GM21526 (cell line): ENCODE data around the gene CDC14B.

Experiments used
- ATAC-seq: cut with Tn5 transposase; IDR thresholded peaks from one replicate; pipeline ENCODE4 v1.9.1; 2021; ENCODE audit warnings: moderate library complexity; ENCODE audit not compliant: unreplicated experiment, low FRiP score

Gene CDC14B

DNA sequence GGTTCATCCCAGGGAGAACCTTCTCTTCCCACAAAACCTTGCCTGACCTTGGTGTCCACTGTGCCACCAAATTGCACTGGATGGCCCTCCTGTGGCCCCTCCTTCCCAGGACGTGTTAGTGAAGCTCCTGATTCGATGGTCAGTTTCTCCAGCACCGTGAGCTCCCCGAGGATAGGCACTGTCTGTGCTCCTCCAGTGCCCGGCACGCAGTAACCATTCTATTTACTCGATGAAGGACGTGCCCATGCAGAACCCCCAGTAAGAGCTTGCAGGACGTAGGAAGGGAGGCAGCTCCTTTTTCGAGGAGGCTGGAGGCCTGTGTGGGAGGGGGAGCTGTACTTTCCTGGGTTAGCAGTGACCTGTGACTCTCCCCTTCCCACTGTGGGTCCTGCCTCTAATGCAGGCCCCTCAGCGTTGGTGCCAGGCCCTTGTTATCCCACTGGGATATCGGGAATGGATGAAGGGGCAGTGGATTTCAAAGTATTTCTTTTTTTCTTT is 130.1 kb downstream of the CDC14B start:
- ATAC-seq = no peak

DNA sequence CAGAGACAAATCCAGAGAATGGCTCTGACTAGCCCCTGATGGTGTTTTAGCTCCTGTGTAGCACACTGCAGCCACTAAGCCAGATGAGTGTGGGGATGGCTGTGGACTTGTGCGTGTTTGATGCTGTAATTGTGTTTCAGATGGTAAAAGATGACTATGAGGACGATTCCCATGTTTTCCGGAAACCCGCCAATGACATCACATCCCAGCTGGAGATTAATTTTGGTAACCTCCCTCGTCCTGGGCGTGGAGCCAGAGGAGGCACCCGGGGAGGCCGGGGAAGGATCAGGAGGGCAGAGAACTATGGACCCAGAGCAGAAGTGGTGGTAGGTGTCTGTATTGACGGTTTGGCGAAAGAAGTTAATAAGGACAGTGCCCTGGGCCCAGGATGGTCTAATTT is 131.7 kb downstream of the CDC14B start:
- no peak for ATAC-seq

DNA sequence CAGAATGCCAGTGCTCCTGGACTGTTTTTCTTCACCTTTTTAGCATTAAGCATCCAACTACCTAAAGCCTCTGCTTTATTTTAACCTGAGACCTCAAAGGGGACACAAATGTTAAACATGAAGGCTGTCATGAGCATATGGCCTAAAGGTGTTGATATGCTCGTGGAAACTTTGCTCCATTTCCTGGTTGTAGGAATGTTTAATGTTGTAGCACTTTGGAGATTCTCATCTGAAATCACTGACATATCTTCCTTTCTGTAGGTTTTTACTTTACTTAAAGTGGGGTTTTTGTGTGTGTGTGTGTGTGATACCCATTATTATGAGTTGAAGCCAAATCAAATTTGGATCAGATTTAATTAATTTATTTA is 132.6 kb downstream of the CDC14B start:
- no peak for ATAC-seq

DNA sequence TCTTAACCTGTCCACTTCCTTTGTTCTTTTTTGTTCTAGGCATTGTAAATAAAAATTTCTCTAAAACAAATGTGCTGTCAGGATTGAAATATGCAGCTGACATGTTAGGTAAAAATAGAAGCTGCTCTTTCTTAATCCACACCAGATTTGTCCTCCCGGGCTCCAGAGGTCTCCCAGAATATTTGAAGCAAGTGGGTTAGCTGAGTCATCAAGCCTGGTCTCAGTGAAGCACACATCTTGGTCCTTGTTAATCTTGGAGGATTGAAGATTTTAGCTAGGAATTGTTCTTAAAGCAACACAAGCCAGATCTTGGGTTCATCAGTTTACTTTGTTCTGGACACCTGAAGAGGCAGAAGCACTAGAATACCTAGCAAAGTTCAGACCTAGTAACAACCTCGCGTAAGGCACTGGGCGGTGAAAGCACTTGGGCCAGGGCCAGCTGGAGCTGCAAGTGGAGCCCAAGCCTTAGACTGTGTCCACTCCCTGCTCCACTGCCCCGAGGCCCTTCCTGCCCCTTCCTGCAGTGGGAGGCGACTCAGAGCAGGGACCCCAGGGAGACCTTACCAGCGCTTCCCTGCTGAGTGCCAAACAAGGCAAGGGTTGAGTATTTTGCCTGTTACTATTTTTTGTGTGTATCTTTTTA is 133.1 kb downstream of the CDC14B start:
- no peak for ATAC-seq

GRCh38 chr9:96485280-96485679 is 134.4 kb downstream of the CDC14B start:
- ATAC-seq = no peak

DNA sequence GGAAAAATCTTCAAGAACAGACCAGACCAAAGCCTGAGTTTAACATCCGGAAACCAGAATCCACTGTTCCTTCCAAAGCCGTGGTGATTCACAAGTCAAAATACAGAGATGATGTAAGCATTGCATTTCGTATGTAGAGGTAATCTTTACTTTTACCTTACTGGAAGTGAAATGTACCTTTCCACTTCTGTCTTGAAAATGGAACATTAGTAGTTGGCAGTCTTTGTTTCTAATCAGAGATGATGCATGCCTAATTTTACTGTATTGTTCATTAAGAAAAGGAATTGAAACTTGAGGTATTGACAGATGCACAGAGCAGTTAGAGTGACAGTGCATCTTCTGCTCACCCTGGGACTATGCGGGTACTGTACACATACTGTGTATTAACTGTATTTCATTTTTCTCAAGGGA is 135.1 kb downstream of the CDC14B start:
- ATAC-seq = peak; percentile 86

GRCh38 chr9:96483733-96484390 is 135.8 kb downstream of the CDC14B start:
- no peak for ATAC-seq

DNA sequence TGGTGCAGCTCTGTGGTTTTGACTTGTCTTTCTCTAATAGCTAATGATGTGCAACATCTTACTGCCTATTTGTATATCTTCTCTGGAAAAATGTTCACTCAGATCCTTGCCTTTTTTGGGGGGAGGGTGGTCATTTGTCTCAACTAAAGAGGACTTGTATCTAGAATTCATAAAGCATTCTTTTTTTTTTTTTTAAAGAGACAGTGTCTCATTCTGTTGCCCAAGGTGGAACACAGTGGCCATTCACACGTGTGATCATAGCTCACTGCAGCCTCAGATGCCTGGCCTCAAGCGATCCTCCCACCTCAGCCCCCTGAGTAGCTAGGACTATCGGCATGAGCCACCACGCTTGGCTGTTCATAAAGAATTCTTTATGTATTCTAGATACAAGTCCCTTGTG is 136.4 kb downstream of the CDC14B start:
- ATAC-seq = no peak

- ATAC-seq = no peak
Observed at GRCh38 chr9:96482476-96482875, 137.2 kb downstream of the CDC14B start.

- no peak for ATAC-seq
Observed at GRCh38 chr9:96480736-96481135, 138.9 kb downstream of the CDC14B start.

GRCh38 chr9:96478829-96479371 is 140.7 kb downstream of the CDC14B start:
- ATAC-seq = peak; percentile 66

DNA sequence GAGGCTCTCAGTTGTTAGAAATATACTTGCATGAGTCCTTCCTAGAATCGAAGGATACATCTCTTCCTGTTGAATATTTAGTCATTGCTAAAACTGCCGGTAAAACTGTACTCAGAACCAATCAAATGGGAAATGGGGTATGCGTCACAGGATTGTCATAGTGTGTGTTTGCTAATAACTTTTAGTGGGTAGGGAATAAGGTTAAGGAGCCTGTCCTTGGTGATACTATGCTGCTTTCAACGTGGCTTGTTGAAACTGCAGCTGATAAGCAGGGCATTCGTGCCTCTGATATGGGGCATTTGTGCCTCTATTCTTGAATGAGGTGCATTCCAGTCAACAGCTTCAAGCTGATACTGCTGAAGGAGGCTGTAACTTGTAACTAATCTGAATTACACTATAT is 143.1 kb downstream of the CDC14B start:
- no peak for ATAC-seq

GRCh38 chr9:96476013-96476412 is 143.6 kb downstream of the CDC14B start:
- ATAC-seq = no peak

DNA sequence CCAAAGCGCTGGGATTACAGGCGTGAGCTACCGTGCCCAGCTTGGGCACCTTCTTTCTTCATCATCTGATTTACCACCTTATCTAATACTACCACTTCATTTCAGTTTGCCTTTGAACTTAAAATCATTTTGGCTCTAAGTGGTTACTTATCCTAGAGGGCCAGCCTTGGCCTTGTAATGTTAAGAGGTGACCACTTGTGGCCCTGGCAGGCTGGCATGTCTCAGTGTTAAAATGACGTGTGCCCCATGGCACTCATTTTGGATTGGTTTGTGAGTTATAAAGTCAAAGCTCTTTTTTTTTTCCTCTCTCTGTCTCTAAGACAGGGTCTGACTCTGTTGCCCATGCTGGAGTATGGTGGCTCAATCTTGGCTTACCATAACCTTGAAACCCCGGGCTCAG is 151.9 kb downstream of the CDC14B start:
- no peak for ATAC-seq

- no peak for ATAC-seq
Observed at GRCh38 chr9:96464426-96464825, 155.2 kb downstream of the CDC14B start.

DNA sequence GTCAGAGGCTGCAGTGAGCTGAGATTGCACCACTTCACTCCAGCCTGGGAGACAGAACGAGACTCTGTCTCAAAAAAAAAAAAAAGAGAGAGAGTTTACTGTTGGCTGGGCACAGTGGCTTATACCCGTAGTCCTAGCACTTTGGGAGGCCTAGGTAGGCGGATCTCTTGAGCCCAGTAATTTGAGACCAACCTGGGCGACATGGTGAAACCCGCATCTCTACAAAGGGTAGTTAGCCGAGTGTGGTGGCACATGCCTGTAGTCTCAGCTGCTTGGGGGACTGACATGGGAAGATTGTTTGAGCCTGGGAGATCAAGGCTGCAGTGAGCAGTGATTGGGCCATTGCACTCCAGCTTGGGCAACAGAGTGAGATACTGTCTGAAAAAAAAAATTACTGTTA is 157.1 kb downstream of the CDC14B start:
- ATAC-seq = no peak

- ATAC-seq = no peak
Observed at GRCh38 chr9:96461336-96461735, 158.3 kb downstream of the CDC14B start.

DNA sequence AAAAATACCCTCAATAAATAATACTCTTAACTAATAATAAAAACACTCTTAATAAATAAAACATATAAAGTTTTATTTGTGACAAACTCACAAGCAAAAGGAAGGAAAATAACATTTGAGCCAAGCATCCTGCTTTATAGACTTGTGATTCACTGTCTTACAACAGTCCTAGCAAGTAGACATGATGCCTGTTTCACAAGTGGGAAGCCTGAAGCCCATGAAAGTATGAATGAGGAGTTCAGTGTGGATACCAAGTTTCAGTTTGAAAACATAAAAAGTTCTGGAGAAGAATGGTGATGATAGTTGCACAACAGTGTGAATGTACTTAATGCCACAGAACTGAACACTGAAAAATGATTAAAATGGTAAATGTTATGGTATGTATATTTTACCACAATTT is 158.8 kb downstream of the CDC14B start:
- no peak for ATAC-seq

DNA sequence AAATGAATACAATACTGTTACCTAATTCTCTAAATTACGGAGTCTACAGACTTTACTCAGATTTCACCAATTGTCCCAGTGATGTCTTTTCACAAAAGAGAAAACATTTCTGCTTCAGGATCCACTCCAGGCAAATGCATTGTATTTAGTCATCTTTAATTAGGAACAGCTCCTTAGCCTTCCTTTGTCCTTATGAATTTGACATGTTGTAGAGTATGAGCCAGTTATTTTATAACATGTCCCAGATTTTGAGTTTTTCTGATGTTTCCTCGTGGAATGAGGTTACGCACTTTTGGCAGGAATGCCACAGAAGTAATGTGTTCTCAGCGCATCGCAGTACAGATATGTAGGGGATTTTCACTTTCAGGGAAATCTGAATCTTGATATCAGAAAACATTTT is 159.2 kb downstream of the CDC14B start:
- ATAC-seq = no peak

DNA sequence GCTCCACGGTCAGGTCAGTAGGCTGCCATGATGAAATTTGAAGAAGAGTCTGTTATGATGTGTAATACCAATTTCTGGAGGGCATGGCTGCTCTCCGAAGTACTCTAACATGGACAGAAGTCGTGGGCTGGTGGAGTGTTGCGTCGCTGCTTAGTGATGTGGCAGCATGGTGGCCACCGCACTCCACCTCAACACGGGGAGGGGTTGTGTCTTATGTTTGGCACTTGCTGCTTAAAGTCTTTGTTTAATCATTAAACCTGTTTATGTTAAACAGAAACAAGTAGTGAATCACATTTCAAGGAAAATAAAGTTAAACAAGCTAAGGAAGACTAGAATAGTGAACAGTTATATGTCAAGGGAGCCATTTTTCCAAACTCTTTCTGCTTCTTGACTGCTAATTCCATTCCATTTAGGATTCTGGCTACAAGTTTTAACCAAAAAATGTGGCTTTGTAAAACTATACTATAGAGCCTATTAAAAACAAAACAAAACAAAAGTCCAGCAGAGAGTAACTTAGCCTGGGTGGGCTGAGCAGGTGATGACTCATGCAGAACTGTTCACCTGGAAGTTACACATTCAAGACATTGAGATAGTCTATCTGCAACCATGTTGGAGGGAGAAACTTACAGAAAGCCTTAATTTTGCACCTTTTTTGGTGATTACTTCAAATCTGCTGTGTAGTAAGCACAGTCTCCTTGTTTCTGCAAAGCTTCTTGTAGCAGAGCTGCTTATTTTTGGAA is 160.2 kb downstream of the CDC14B start:
- no peak for ATAC-seq

DNA sequence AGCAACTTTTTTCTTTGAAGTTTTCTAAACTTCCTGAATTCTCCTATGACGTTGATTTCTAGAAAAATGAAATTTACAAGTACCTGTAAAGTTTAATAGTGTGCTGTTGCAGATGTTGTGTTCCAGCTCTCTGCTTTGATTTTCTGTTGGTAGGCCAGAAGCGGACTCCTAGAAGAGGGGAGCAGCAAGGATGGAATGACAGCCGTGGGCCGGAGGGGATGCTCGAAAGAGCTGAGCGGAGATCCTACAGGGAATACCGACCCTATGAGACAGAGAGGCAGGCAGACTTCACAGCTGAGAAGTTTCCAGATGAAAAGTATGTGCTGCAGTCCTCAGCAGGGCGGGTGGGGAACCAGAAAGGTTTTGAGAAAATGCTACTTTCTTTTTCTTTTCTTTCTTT is 161.4 kb downstream of the CDC14B start:
- no peak for ATAC-seq
